HG03064 (cell line): ENCODE results near the gene ATG10.
"Not testable (repeated sequence)": the region's sequence is repeated elsewhere in the genome, so short reads cannot be mapped to it uniquely, and the experiment has no call there.

Experiments
- ATAC-seq: cut with Tn5 transposase; IDR thresholded peaks from one replicate; pipeline ENCODE4 v1.9.1; 2021; ENCODE audit warnings: low read depth; ENCODE audit not compliant: unreplicated experiment

Gene ATG10

GRCh38 chr5:81980598-81981260 is 8.9 kb downstream of the ATG10 start:
- no peak for ATAC-seq

GRCh38 chr5:81982172-81982685 is 10.4 kb downstream of the ATG10 start:
- not testable (repeated sequence) for ATAC-seq

DNA sequence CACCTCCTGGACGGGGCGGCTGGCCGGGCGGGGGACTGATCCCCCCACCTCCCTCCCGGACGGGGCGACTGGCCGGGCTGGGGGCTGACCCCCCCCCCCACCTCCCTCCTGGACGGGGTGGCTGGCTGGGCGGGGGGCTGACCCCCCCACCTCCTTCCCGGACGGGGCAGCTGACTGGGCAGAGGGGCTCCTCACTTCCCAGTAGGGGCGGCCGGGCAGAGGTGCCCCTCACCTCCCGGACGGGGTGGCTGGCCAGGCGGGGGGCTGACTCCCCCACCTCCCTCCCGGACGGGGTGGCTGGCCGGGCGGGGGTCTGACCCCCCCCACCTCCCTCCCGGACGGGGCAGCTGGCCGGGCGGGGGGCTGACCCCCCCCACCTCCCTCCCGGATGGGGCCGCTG is 11.3 kb downstream of the ATG10 start:
- not testable (repeated sequence) for ATAC-seq

GRCh38 chr5:81983563-81983962 is 11.7 kb downstream of the ATG10 start:
- not testable (repeated sequence) for ATAC-seq

- ATAC-seq, result no peak
Observed at GRCh38 chr5:81986126-81986525, 14.3 kb downstream of the ATG10 start.

GRCh38 chr5:81989204-81989603 is 17.4 kb downstream of the ATG10 start:
- no peak for ATAC-seq

DNA sequence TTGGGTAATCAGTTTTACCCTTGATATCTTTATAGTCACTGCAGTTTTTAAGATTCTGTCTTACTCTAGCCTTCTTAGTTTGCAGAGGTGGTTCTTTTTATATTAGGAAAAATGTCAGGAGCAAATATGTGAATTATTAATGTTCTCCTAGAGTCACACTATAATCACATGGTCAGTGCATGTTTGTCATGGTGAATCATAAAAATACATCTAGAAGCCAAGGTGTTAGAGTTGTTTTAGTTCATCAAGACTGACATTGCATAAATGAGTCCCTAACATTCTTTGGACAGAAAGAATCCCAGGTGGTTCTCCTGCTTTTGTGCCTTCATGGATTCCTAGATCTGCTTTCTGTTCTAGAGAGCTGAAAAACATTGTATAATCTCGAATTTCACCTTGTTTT is 22.9 kb downstream of the ATG10 start:
- ATAC-seq, result no peak

DNA sequence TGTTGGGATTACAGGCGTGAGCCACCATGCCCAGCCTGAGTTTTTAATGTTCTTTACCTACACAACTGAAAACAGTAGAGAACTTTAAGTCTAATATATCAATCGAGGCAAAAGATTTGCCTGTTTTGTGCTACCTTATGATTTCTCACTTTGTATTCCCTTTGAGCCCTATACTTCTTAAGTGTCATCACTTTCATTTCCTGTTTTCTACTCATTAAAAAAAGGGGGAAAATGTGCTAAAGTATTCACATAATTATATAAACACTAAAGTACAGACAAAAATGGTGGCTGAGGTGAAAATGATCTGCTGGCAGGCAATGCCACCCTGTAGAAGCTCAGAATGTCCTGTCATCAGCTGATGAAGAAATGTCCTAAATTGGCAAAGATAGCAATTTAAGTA is 23.6 kb downstream of the ATG10 start:
- ATAC-seq, result no peak

- ATAC-seq, result no peak
Observed at GRCh38 chr5:82004511-82004910, 32.7 kb downstream of the ATG10 start.

DNA sequence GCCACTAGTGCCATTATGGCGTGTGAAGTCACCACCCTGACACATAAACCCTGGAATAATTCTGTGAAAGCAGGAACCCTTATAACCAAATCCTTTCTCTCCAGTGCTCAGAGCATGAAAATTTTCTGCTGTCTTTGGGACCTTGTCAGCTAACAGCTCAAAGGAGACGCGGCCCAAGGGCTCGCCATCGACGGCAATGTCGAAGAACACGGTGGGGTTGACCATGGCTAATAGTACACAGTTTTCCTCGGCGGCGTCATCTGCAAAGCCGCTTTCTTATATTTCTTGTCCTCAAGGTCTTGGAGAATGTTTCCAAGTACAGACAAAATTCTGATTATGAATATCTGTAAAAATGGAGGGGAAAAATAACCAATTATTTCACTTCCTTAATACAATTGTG is 38.0 kb downstream of the ATG10 start:
- not testable (repeated sequence) for ATAC-seq

- no peak for ATAC-seq
Observed at GRCh38 chr5:82010696-82011095, 38.9 kb downstream of the ATG10 start.

DNA sequence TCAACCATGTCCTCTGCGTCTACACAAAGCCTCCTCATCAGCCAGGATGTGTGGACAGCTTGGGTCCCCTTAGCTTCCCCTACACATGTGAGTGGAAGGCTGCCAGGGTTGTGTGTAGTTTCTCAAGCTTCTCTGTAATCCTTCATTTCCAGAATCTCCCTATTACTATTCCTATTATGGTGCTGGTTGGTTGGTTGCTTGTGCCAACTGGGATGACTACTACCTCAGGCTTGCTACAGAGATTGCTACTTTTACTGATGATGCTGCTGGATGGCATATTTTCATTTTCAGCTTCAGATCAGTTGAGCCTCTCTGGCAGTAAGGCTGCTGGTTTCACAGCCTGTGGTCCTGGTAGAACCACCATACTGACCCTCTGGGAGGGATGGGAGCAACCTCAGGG is 39.9 kb downstream of the ATG10 start:
- ATAC-seq, result no peak

DNA sequence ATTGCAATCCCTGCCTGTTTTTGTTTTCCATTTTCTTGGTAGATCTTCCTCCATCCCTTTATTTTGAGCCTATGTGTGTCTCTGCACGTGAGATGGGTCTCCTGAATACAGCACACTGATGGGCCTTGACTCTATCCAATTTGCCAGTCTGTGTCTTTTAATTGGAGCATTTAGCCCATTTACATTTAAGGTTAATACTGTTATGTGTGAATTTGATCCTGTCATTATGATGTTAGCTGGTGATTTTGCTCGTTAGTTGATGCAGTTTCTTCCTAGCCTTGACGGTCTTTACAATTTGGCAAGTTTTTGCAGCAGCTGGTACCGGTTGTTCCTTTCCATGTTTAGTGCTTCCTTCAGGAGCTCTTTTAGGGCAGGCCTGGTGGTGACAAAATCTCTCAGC is 42.8 kb downstream of the ATG10 start:
- not testable (repeated sequence) for ATAC-seq

DNA sequence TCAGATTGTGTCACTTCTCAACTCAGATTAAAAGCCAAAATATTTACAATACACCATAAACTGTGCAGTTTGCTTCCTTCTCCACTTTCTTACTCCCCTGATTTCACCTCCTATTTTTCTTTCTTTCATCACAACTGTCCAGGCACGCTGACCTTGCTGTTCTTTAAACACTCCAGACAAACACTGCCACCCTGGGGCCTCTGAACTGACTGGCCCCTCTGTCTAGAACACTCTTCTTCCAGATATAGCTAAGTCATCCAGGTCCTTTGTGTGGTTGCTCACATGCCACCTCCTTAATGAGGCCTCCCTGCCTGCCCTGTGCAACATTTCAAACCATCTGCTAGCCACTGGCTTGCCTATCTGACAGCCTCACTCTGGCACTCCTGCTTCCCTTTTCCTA is 46.6 kb downstream of the ATG10 start:
- no peak for ATAC-seq

DNA sequence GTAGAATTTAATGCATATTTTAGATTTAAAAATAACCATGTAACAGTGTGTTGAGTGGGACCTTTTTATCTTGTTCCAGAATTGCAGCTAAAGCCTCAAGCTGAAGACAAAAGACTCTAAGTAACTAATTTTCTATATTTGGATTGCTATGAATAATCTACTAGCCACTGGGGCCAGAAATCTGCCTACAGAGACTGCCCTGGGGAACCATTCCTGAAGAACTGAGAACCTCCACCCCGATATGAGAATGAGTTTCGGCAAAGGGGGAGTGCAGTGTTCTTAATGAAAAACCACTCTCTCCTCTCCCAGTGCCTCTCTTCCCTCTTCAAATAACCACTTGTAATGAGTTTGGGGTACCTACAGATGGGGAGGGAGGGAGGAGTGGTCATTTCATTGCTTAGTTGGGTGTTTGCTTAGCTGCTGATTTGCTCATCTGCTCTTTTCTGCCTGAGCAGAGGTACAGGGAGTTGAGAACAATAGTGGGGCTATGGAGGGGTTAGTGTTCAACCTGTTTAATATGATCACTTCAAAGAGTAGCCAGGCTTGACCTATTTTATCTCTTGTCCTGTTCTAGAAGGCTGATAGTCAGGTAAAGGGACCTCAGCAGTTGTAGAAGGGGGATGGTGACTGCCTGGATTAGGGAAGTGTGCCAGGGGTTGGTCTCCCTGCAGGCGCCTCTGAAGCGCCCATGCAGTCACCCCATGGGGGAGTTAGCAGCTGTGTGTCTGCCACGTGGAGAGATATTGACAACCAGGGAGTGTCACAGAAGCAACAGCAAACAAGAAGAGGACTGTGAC is 47.7 kb downstream of the ATG10 start:
- no peak for ATAC-seq

- no peak for ATAC-seq
Observed at GRCh38 chr5:82022499-82022898, 50.7 kb downstream of the ATG10 start.

DNA sequence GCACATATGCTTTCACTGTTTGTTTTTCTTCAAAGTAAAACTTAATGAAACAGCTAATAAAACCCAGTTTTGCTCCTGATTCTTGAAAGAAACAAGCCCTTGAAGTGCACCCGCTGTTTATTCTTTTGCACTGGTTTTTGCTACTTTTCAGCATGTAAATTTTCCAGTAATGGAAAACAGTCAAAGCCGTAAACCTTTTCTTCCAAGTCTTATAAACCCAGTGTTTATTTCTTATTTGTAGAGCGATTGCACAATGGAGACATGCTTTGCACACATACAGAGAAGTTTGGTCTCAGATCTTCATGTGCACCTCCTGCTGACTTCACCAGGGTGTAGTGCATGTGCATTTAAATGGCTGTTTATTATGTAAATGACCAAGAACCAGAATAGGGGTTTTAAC is 51.8 kb downstream of the ATG10 start:
- no peak for ATAC-seq

DNA sequence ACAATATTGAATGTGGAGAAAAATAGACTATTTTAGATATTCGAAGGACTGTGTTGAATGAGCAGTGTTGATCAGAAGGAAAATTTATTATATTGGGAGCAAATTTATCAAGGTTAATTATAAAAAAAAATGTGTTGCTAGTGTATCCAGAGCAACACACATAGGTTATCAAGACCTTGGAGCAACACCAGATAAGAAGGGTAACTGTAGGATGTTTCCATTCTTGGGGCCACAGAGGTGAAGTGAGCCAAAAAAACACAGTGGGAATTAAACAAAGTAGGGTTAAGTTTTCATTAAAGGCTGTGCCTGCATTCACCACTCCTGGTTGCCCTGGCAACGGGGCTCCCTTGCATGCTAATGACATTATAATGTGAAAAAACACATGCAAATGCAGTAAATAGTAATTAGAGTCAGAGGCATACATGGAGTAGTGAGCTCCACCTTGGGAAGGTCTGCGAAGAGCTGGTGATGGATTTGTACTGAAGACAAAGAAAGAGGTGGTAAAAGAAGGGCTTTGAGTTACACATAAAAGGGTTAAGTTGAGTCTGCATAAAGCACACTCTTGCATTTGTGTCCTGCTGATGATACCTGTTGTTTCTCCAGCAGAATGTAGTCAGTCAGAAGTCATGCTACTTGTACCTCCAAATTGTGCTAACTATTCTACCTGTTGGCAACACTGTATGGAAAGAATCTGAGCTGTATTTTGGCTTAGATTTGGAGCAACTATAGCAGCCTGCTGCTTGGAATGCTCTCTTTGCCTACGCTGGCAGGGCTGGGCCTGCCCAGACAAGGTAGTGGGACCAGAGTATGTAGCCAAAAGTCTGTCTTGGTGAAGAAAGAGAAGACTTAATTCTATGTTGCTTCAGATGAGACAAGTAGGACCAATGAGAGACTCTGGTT is 59.6 kb downstream of the ATG10 start:
- no peak for ATAC-seq

DNA sequence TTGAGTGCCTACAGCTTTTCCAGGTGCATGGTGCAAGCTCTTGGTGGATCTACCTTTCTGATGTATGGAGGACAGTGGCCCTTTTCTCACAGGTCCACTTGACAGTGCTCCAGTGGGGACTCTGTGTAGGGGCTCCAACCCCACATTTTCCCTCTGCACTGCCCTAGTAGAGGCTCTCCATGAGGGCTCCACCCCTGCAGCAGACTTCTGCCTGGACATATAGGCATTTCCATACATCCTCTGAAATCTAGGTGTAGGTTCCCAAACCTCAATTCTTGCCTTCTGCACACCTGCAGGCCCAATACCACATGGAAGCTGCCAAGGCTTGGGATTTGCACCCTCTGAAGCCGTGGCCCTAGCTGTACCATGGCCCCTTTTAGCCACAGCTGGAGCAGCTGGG is 71.1 kb downstream of the ATG10 start:
- ATAC-seq, result not testable (repeated sequence)

DNA sequence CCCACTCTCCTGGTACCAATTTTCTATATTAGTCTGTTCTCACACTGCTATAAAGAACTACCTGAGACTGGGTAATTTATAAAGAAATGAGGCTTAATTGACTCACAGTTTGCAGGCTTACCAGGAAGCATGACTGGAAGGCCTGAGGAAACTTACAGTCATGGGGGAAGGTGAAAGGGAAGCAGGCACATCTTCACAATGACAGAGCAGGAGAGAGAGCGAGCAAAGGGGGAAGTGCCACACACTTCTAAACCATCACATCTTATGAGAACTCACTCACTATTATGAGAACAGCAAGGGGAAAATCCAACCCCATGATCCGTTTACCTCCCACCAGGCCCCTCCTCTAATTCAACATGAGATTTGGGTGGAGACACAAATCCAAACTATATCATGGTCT is 72.2 kb downstream of the ATG10 start:
- ATAC-seq, result no peak
